HG03108 (cell line): ENCODE measurements around the gene BANK1.

Experiments
- ATAC-seq: cut with Tn5 transposase; IDR thresholded peaks from one replicate; pipeline ENCODE4 v1.9.1; 2021; ENCODE audit warnings: moderate library complexity; ENCODE audit not compliant: unreplicated experiment

The BANK1 gene

DNA sequence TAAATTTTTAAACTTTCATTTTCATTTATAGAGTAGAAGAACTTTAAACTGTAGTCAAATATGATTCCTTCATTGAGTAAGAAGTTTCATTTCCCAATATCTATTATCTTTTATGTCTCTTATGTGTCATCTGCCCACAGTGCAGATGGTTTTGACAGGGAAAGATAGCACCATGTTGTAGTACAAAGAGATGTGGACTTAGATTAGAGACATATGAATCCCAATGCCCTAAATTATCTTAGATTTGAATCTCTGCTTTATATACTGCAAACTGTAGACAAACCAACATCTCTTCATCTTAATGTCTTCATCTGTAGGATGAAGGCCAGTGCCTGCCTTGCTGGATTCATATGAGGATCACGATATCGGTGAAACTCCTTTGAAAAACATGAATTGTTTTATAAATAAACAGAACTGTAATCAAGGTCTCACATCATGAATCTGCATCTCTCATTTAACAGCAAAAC is 217.5 kb downstream of the BANK1 start:
- ATAC-seq = peak; percentile 84

DNA sequence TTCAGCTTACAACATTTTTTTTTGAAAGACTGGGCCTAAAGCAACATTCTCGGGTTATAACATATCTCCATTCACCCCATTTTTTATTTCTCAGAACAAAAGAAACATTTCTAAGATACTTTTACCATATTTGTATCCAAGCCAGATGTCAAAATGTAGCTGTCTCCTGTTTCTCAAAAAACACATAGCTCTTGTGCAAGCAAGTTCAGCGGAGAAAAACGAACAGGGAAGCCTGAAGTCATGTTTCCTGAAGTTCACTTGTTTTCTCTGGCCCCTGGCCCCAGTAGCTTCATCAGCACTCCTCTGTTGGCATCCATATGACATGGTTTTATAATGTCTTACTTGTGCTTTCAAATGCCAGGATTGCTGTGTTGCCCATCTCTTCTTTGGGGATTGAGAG is 218.2 kb downstream of the BANK1 start:
- ATAC-seq = no peak

DNA sequence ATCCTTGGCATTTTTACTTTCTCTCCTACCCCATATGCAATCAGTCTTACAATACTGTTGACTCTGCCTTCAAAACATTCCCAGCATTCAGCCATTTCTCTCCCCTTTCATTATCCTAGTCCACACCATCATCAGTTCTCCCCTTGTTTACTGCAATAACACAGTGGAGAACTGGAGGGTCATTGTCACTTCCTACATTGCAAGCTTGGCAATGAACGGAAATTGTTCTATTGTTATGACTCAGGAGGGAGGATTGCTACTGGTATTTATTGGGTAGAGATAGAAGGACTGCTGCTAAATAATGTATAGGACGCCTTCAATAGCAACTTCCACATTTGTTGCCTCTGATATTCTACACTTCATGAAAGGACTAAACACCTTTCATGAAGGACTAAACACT is 231.8 kb downstream of the BANK1 start:
- no peak for ATAC-seq

DNA sequence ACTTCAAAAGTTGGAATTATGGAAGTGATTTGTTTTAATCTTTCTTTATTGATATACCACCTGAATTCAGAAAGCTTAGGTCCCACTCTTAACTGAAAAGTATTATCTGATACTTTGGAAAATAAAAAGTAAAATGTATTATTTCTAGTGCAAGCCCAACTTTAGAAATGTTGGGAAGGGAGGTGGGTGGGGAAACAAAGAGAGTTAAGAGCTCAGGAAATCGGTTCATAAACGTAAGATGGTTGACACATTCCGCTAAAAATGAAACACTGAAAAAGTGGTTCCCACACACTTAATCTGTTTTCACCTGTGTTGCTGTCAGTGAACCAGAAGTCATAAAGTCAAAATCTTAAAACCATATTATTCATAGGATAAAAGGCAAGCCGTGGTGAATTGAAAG is 237.4 kb downstream of the BANK1 start:
- no peak for ATAC-seq

DNA sequence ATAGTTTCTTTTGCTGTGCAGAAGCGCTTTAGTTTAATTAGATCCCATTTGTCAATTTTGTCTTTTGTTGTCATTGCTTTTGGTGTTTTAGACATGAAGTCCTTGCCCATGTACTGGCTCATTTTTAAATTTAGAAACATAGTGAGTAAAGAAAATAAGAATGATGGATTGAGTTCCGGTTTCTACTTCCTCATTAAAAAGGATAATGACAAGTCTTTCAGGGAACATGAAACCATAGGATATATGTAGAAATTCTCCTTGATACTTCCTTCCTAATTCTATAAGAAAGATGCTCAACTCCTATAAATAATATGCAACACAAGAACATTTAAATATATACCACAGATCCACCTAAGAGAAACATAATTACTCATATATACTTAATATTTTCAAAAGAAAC is 240.9 kb downstream of the BANK1 start:
- ATAC-seq = no peak

DNA sequence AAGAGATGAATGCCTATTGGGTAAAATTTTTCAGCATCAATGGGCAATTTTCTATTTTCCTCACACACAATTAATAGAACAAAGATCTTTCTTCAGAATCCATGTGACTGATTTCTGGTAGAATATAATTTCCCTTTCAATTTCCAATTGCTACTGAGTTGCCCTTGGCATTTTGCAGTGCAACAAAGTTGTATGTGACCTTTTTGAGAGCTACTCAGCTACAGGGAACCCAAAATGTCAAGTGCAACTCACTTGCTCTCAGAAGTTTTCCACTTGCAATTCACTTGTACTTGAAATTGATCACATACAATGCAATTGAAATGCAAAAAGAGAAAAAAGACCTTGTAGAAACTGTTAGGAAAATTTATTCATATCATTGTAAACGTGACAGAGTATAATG is 245.5 kb downstream of the BANK1 start:
- ATAC-seq = no peak

DNA sequence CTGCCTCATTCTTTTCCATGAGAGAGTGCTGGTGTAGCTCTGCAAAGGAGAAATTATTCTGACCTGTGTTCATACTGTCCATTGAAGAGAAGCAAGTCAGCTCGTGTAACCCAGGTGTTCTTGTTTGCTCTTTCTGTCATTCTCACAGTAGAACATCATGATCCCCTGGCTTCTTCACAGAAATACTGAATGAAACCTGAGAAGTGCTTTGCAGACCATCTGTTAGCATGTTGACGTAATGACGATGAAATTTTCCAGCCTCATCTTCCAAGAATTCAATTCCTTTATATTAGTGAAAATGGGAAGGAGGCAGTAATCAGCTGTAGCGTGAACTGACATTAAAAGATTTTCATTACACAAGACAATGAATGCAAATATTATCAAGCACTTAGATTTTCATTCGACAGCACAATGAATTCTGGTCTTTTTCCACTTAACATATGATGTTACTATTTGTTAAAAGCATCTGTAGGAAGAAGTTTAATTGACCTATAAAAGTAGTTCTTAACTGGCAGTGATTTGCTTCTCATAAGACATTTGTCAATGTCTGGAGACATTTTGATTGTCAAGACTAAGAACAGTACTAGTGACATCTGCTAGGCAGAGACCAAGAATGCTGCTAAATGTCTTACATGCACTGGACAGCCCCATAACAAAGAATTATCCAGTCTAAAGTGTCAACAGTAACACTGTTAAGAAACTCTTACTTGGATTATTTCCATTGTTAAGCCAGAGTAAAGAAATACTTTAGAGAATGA is 246.3 kb downstream of the BANK1 start:
- no peak for ATAC-seq

DNA sequence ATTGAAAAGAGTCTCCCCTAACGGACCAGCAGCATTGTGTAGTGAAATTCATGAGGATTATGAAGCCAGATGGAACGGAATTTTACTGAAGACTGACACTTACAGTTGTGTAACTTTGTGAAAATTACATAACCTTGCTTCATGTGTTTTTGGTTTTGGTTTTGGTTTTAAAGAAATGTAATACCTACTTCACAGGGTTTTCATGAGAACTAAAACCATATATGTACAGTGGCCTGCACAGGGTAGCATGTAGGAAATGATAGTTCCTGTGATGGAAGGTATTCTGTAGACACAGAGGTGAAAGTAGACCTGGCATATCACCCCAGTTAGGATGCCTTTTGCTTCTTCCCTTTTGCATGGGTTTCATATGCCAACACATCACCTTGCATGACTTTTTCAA is 247.0 kb downstream of the BANK1 start:
- ATAC-seq = no peak

DNA sequence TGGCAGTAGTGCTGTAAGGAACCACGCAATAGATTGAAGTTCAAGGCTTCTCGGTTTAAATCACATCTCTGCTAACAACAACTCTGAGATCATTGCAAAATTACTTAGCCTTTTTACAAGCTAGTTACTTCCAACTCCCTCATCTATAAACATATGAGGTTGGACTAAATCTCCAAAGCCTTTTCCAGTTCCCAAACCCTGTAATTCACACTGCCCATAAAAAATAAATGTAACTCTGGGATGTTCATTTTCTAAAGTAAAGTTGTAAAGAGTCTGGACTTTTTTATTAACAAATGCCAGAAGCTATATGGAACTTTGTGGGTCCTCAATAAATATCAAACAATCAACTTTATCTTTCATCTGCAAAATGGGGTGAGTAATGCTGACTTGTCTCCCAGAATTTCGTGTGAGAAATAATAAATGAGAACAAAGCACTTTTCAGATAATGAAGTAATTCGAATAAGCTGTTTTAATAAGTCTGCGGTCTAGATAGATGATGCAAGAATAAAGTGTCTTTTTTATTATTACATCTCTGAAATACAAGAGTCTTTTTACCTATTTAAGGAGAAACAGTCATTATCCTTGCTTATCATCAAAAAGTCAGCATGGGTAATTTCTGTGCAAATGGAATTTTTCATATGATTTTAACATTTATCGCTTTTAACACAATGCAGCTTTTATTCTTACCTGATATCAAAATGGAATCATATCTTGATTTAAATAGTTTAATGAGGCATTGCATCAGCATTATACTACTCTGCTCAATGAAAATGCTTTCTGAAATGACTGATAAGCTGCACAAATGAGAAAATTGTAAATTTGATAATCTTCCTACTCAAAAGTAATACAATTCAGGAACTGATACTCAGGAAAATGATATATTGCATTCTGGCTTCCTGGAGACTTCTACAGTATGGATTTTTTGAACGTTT is 252.6 kb downstream of the BANK1 start:
- ATAC-seq = no peak

DNA sequence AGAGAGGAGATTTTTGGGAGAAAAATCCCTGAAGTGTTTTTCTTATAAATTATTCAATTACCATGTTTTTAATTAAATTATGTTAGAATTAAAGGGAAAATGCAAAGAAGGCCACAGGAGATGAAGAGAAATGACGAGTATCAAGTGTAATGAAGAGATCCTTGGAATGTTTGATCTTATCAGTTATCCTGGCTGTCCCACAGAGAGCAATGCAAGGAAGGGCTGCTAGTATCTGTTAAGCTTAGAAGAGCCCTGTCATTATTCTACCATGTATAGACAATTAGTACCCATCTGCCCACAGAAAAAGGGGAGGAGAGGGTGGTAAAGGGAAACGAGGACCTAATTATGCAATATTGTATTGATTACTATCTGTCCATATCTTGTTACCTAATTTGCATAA is 257.1 kb downstream of the BANK1 start:
- no peak for ATAC-seq

DNA sequence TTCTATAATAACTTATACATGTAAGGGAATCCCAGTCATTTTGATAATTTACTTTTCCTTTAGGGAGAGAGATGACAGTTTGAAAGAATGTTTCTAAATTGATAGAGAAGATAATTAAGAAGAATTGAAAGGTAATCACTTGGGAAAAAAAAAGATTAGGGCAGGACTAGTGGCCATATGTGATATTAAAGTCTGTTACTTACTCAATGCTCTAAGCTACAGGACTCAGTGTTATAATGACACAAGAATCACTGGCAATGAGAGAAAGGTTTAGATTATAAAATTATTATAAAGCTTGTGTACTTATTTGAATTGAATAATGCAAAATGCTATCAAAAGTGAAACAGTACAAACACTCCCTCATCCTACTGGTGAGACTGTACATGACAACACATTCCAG is 265.3 kb downstream of the BANK1 start:
- ATAC-seq = no peak

DNA sequence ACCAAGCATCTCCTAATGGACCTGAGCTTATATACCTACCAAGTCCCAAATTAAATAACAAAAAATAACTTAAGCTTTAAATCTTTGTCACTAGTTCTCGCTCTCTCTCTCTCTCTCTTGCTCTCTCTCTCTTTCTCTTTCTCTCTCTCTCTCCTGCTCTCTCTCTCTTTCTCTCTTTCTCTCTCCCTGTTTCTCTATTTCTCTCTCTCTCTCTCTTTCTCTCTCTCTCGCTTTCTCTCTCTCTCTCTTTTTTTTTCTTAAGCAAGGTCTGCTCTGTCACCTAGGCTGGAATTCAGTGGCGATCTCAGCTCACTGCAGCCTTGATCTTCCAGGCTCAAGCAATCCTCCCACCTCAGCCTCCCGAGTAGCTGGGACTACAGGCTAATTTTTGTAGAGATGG is 266.6 kb downstream of the BANK1 start:
- no peak for ATAC-seq

DNA sequence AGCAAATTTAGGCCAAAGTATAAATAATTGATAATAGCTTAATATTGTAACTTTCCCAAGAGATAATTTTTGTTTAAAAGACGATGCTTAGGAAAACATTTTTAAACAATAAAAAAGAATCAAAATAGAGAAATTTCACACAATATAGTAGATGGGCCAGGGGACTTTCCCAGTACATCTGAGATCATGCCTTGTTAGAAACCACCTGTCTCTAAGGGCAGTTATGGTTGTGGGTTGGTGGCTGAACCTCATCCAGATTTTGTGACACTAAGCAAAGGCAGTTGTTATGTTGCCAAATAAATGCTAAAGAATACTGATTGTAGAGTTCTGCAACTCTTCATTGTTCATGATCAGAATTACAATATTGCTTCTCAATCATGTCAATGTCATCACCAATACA is 270.6 kb downstream of the BANK1 start:
- ATAC-seq = no peak

DNA sequence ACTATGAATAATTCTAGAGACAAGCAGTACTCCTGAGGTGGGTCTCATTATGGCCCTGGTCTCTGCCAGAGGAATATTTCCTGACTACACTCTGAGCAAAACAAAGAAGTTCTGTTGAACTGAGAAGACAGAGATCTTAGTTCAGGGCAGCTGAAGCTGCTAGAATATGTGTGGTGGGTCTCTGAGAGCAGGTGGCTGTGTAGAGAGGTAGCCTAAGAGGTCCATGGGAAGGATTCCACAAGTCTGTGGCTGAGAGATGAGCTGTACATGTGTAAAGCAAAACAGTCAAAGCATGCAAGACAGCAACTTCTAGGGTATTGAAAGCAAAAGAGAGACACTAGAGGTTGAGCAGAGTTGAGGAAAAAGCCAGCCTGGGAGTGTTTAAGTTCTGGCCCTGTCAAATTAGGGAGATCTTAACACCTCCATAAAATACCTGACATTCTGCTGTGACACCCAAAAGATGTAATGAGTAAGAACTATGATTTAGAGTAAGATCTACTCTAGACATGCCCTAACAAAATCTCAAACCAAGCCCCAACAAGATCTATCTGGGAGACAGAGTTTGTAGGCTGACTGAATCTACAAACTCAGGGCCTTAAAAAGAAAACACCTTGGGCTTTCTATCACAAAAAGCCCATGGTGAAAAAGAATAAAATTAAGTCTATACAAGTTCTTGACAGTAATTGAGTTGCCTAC is 274.4 kb downstream of the BANK1 start:
- no peak for ATAC-seq

DNA sequence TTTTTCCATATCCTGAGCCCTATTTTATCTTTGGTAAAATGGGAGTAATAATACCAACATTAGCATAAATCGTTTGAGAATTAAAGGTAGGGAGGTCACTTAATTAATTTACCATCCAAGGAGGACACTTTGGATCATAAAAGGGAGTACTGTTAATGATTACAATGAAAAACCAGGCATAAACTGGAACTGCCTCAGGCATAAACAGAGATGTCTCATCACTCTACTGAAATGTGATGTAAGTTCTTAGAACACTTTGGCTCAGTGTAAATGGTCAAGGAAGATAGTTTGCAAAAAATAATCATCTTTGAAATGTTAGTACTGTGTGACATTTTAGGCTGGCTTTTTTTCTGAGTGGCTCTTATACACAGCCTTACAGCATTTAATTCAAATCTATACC is 286.1 kb downstream of the BANK1 start:
- no peak for ATAC-seq

DNA sequence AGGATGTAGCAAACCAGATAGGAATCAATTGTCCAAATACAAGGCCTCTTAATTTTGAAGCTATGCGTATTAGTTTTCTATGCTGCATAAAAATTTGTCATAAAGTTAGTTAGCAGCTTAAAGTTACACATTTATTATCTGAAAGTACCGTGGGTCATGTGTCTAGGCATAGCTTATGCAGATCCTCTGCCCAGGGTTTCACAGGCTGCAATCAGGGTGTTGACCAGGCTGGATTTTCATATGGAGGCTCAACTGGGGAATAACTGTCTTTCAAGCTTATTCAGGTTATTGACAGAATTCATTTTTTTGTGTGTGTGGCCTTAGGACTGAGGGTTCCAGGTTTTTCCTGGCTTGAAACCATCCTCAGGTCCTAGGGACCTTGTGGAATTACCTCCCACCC is 289.7 kb downstream of the BANK1 start:
- no peak for ATAC-seq

DNA sequence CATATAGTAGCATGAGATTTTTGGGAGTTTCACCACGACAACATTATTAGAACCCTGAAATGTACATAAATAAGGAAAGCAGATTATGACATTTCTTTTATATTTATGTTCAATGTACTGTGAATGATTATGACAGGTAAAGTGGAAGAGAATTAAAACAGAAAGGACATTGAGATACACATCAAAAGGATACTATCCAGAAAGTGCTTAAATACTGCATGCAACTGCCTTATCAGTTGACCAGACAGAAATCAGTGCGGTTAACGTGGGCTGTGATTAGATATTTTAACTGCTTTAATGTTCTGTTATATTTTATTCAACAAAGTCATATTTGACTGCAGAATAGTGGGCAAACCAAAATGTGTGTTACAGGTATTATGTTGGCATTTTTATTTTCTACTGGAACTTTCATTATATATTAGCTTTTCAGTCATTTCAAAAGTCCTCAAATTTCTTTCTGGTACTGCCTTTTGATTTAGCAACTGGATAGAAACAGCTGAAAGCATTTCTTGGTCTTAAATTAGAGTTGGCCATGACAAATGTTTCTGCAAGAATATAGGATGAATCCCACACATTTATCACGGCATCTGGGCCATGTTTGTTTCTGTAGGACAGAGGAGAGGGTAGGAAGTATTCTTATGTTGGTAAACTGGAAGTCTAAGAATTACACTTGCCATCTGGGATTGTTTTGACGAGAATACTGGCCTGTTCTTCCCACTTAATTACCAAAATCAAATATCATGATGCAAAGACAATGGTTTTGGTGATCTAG is 299.5 kb downstream of the BANK1 start:
- no peak for ATAC-seq

DNA sequence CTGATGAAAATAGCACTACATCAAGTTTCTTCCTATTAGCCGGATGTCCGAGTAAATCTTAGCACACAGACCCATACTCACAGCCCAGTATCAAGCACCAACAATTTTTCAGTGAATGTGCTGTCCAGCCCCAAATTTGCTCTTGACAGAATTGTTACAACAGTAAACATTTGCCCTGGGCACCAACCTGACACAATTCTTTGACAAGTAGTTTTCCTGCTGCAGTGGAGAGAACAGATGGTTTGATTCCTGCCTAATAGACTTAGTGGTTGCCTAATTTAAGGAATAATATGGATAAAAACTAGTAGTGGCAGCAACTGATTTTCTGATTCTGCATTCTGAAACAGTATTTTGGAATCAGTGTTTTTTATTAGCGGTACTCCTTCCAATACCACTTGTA is 301.1 kb downstream of the BANK1 start:
- ATAC-seq = no peak

DNA sequence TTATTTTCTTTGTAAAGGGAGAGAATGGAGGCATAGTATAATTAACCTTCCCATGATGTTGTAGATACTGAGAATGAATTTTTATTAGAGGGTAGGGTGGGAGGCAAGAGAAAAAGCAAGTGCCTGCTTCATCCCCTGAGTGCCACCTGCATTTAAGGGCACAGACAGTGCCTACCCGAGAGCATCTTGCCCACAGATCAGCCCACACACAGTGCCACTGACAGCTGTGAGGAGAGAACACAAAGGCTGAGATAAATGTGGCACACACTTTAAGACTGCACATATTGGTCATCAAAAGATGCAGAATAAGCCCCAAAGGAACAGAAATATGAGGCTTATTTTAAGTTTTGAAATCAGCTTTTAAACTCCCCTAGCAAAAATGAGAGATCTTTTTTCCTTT is 304.0 kb downstream of the BANK1 start:
- ATAC-seq = no peak

DNA sequence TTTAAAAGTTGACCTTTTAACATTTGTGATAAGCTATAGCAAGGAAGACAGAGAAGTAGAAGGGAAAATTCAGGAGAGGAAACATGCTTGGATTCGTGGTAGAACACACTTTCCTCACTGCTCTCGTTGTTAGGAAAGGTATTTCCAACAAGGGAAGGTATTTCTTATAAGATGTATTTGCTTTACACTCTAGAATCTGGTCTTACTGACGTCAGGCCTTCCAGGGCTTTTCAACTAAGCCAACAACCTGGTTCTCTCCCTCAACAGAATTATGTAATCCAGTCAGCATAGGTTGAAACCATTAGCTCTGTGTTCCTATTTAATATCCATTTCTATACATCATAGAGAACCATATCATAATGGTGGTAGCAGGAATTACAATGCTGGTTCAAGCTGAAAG is 312.8 kb downstream of the BANK1 start:
- no peak for ATAC-seq

DNA sequence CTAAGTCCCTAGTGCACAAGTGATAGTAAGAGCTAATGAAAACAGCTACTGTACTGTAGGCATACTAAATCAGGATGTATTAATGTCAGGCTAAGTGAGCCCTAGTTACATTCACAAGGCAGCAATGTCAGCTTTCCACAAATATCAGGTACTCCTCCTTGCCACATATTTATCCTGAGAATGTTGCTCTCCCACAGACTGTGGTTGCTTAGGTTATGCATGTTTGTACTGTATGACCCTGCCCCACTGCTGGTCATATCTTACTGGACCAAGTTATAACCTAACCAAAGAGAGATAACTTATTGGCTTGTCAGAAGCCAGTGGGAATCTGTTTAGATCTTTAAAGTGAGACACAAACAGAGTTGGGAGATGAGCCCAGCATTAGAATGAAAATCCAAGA is 313.7 kb downstream of the BANK1 start:
- no peak for ATAC-seq
